IMR-90 (cell line): ENCODE results near the gene ABHD17B. TPM values are rescaled to one million over a fixed set of nuclear protein-coding genes. Genes with fewer than 3 reads are reported as not detected.

ENCODE experiments used
- ATAC-seq: fragments of 200-7000 bp; cut with Tn5 transposase; 2 replicates; pipeline ENCODE4 v1.9.1; 2020; ENCODE audit warnings: low read depth, mild to moderate bottlenecking, moderate library complexity
- BruUV-seq: library from RNA; stranded (reverse); fragments of 400-500 nt; replicated peaks from 2 replicates; lab custom pipeline; 2021; lab: Mats Ljungman, UMichigan
- CTCF ChIA-PET: fragments of 300-600 bp; formaldehyde crosslinking; extraction: SDS; loops from one replicate; lab custom pipeline; 2021; ENCODE audit warnings: antibody characterized with exemption; lab: Yijun Ruan, JAX
- POLR2A ChIA-PET: fragments of 300-600 bp; sonication (Branson Sonifier 250); formaldehyde crosslinking; loops from one replicate; lab custom pipeline; 2022; ENCODE audit warnings: antibody characterized with exemption; ENCODE audit not compliant: unreplicated experiment; lab: Charles Lee
- DNase-seq: peaks from one replicate; pipeline ENCODE4 v3.0.0; 2013
- H2AFZ ChIP-seq: replicated peaks from 2 replicates; pipeline ENCODE3; 2013; ENCODE audit warnings: low read length, mild to moderate bottlenecking; ENCODE audit not compliant: poor library complexity
- H2AK5ac ChIP-seq: 2 replicates; pipeline ENCODE4 v1.6.1; 2013; ENCODE audit warnings: low read depth, low read length, inconsistent platforms
- H2AK9ac ChIP-seq: replicated peaks from 2 replicates; pipeline ENCODE3; 2013; ENCODE audit warnings: mild to moderate bottlenecking, low read depth, low read length, moderate library complexity; ENCODE audit not compliant: poor library complexity
- H2BK120ac ChIP-seq: 2 replicates; pipeline ENCODE4 v1.6.1; 2013; ENCODE audit warnings: low read depth, low read length, inconsistent platforms
- H2BK15ac ChIP-seq: 3 replicates; pipeline ENCODE4 v1.6.1; 2013; ENCODE audit warnings: low read depth, low read length, inconsistent platforms
- H2BK20ac ChIP-seq: 2 replicates; pipeline ENCODE4 v1.6.1; 2013; ENCODE audit warnings: low read depth, mild to moderate bottlenecking, inconsistent platforms, low read length, moderate library complexity
- H2BK5ac ChIP-seq: 2 replicates; pipeline ENCODE4 v1.6.1; 2013; ENCODE audit warnings: mild to moderate bottlenecking, low read depth, low read length, inconsistent platforms; ENCODE audit not compliant: poor library complexity, severe bottlenecking
- H3K14ac ChIP-seq: replicated peaks from 2 replicates; pipeline ENCODE4 v1.6.1; 2013; ENCODE audit warnings: low read depth, low read length, inconsistent platforms
- H3K18ac ChIP-seq: 2 replicates; pipeline ENCODE4 v1.6.1; 2013; ENCODE audit warnings: low read depth, low read length, control low read depth
- H3K23ac ChIP-seq: 2 replicates; pipeline ENCODE4 v1.6.1; 2013; ENCODE audit warnings: low read depth, low read length, inconsistent platforms
- H3K27ac ChIP-seq: 2 replicates; pipeline ENCODE4 v1.5.1; 2013; ENCODE audit warnings: mild to moderate bottlenecking, control low read depth, low read length; ENCODE audit not compliant: insufficient read depth
- H3K27me3 ChIP-seq: 2 replicates; pipeline ENCODE4 v1.6.1; 2013; ENCODE audit warnings: low read length; ENCODE audit not compliant: control insufficient read depth, insufficient read depth
- H3K36me3 ChIP-seq: 2 replicates; pipeline ENCODE4 v1.6.1; 2013; ENCODE audit warnings: low read length, mixed read lengths; ENCODE audit not compliant: control insufficient read depth, insufficient read depth
- H3K4ac ChIP-seq: 2 replicates; pipeline ENCODE4 v1.6.1; 2013; ENCODE audit warnings: low read depth, low read length, inconsistent platforms
- H3K4me1 ChIP-seq: 2 replicates; pipeline ENCODE4 v1.6.1; 2013; ENCODE audit warnings: low read length, mixed read lengths; ENCODE audit not compliant: control insufficient read depth, insufficient read depth
- H3K4me2 ChIP-seq: 2 replicates; pipeline ENCODE4 v1.6.1; 2013; ENCODE audit warnings: low read depth, mild to moderate bottlenecking, control low read depth, low read length, moderate library complexity
- H3K4me3 ChIP-seq: 2 replicates; pipeline ENCODE4 v1.5.1; 2013; ENCODE audit warnings: low read depth, mild to moderate bottlenecking, control low read depth, low read length, moderate library complexity; ENCODE audit not compliant: insufficient read depth
- H3K56ac ChIP-seq: 2 replicates; pipeline ENCODE4 v1.6.1; 2013; ENCODE audit warnings: low read length, inconsistent platforms; ENCODE audit not compliant: insufficient read depth; ENCODE audit errors: extremely low read depth
- H3K79me1 ChIP-seq, 2 experiments: 2 replicates each; pipeline ENCODE4 v1.6.1; 2013; ENCODE audit warnings: low read length in 2 of 2, inconsistent platforms in 1 of 2, low read depth in 1 of 2
- H3K9ac ChIP-seq: 2 replicates; pipeline ENCODE4 v1.6.1; 2013; ENCODE audit warnings: low read depth, low read length, control low read depth
- H3K9me1 ChIP-seq: 2 replicates; pipeline ENCODE4 v1.6.1; 2013; ENCODE audit warnings: low read length, inconsistent platforms; ENCODE audit not compliant: insufficient read depth
- H3K9me3 ChIP-seq: 2 replicates; pipeline ENCODE4 v1.6.1; 2013; ENCODE audit warnings: low read length; ENCODE audit not compliant: control insufficient read depth, insufficient read depth
- H4K20me1 ChIP-seq: 2 replicates; pipeline ENCODE4 v1.6.1; 2013; ENCODE audit warnings: low read length, inconsistent platforms; ENCODE audit not compliant: insufficient read depth
- H4K5ac ChIP-seq: 2 replicates; pipeline ENCODE4 v1.6.1; 2013; ENCODE audit warnings: mild to moderate bottlenecking, low read depth, low read length, control low read depth
- H4K8ac ChIP-seq, 2 experiments: 2 replicates each; pipeline ENCODE4 v1.6.1; 2013; ENCODE audit warnings: low read depth in 2 of 2, low read length in 2 of 2, control low read depth in 1 of 2, inconsistent platforms in 1 of 2
- H4K91ac ChIP-seq: 2 replicates; pipeline ENCODE4 v1.6.1; 2013; ENCODE audit warnings: low read depth, low read length, inconsistent platforms; ENCODE audit not compliant: insufficient read depth
- BHLHE40 ChIP-seq: fragments of 150-350 bp; IDR thresholded peaks from 2 replicates; pipeline ENCODE4 v1.6.1; 2016; ENCODE audit warnings: mild to moderate bottlenecking, low read depth, low read length
- ELK1 ChIP-seq: fragments of 150-350 bp; IDR thresholded peaks from 2 replicates; pipeline ENCODE4 v1.6.1; 2016; ENCODE audit warnings: low read depth, mild to moderate bottlenecking, low read length, moderate library complexity, borderline replicate concordance
- FOS ChIP-seq: fragments of 150-350 bp; IDR thresholded peaks from 2 replicates; pipeline ENCODE4 v1.6.1; 2016; ENCODE audit warnings: low read depth, low read length
- MAFK ChIP-seq: IDR thresholded peaks from 2 replicates; pipeline ENCODE4 v1.6.1; 2012; ENCODE audit warnings: low read depth, low read length, improper control_type of control experiment
- MAZ ChIP-seq: IDR thresholded peaks from 2 replicates; pipeline ENCODE4 v1.6.1; 2012; ENCODE audit warnings: low read depth, mild to moderate bottlenecking, low read length, improper control_type of control experiment, moderate library complexity, borderline replicate concordance
- MXI1 ChIP-seq: IDR thresholded peaks from 2 replicates; pipeline ENCODE4 v1.6.1; 2012; ENCODE audit warnings: low read depth, mild to moderate bottlenecking, low read length, moderate library complexity, borderline replicate concordance
- NFE2L2 ChIP-seq: fragments of 150-350 bp; IDR thresholded peaks from 2 replicates; pipeline ENCODE4 v1.6.1; 2016; ENCODE audit warnings: low read depth, mild to moderate bottlenecking, low read length
- POLR2A ChIP-seq: IDR thresholded peaks from 2 replicates; pipeline ENCODE4 v1.6.1; 2012; ENCODE audit warnings: mild to moderate bottlenecking, low read depth, low read length
- RAD21 ChIP-seq: IDR thresholded peaks from 2 replicates; pipeline ENCODE4 v1.6.1; 2012; ENCODE audit warnings: low read length, improper control_type of control experiment
- RCOR1 ChIP-seq: IDR thresholded peaks from 2 replicates; pipeline ENCODE4 v1.6.1; 2012; ENCODE audit warnings: mild to moderate bottlenecking, low read length, improper control_type of control experiment; ENCODE audit not compliant: insufficient replicate concordance
- RFX5 ChIP-seq: IDR thresholded peaks from 2 replicates; pipeline ENCODE4 v1.8.0; 2012; ENCODE audit warnings: low read depth, mild to moderate bottlenecking, low read length, moderate library complexity
- SMC3 ChIP-seq: fragments of 150-350 bp; IDR thresholded peaks from 2 replicates; pipeline ENCODE4 v1.6.1; 2016; ENCODE audit warnings: low read depth, mild to moderate bottlenecking, antibody characterized with exemption, low read length, moderate library complexity
- dilution Hi-C: fragments of 300-500 bp; cut with HindIII; formaldehyde crosslinking; loops from one replicate; pipeline ENCODE4 v1.14.3; 2018; ENCODE audit warnings: low sequenced_read_pairs; ENCODE audit not compliant: unreplicated experiment
- in situ Hi-C: fragments of 300-500 bp; cut with MboI; formaldehyde crosslinking; loops from 3 replicates; pipeline ENCODE4 v1.14.3; 2019; ENCODE audit warnings: low sequenced_read_pairs, inconsistent platforms, mixed read lengths
- intact Hi-C: fragments of 100-400 bp; cut with micrococcal nuclease; formaldehyde crosslinking; loops from 2 replicates; pipeline ENCODE4 v1.10.0; 2022
- polyA plus RNA-seq, 3 experiments: library from polyadenylated mRNA; depleted of rRNA; stranded (reverse); fragments of >200 nt; gene quantifications; 2 replicates each; pipeline ENCODE4 v1.2.3, GENCODE V29; 2012; ENCODE audit warnings: low replicate concordance in 1 of 3
- total RNA-seq: library from RNA; depleted of rRNA; stranded (reverse); fragments of >200 nt; gene quantifications from 2 replicates; pipeline ENCODE4 v1.2.3, GENCODE V29; 2012
- TF ChIP-seq, protein P1 (sequence below): fragments of 150-350 bp; IDR thresholded peaks from 2 replicates; pipeline ENCODE4 v1.6.1; 2017; ENCODE audit warnings: mild to moderate bottlenecking, antibody characterized with exemption, low read length, low read depth

ABHD17B gene
- total and polyA plus RNA-seq, 2 of the 4 experiments (the other 2 are of a cell fraction), result 7.5 to 16.8 TPM

- TF ChIP-seq MAFK (no peak), RFX5 (no peak)
Measured at GRCh38 chr9:71878327-71879274, 32.4 kb downstream of the ABHD17B start (continued).

DNA sequence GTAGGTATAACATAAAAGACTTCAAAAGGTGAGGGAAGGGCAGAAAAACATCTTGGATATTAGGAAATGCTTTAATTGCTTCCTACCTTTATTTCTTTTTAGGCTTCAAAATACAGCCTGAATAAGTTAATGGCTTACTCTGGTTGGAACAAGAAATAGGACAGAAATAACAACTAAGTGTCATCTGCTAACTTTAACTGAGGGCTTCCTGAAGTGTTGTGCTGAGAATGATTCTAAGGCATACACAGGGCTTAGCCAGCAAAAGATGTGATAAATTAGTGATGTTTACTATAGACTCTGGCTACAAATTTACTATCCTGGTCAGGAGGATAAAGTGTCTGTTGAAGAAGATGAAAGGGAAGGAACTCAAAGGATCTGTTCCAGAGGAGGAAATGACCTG lies 34.2 kb downstream of the ABHD17B start:
- DNase-seq (no peak), ATAC-seq (no peak)
- CTCF ChIA-PET, result no interaction called here
- H3K4ac ChIP-seq, result no peak overlapping the region
- no TSS peak for BruUV-seq
- no peak overlapping the region for H3K4me2 ChIP-seq
- no peak overlapping the region for H4K91ac ChIP-seq
- no peak overlapping the region for H3K18ac ChIP-seq
- H3K79me1 ChIP-seq, result peaks cover 7 to 16% of the 10 kb centered on the region in 2 experiments; a peak in 1 of 4 replicates
- intact Hi-C loops, result no loop called here
- POLR2A ChIA-PET, result no interaction called here
- in situ Hi-C loops, result no loop called here
- no peaks in the 10 kb centered on the region; the same call in 1 of the 2 replicates for H3K9me1 ChIP-seq
- 0 out of 2 replicates have a peak, but pooled peaks cover 3% of the 10 kb centered on the region for H4K20me1 ChIP-seq
- no peak overlapping the region for H2BK20ac ChIP-seq
- H3K4me1 ChIP-seq, result no peaks in the 10 kb centered on the region
- H3K4me3 ChIP-seq, result no peak overlapping the region
- H3K23ac ChIP-seq, result no peak overlapping the region
- no peak overlapping the region for H2BK5ac ChIP-seq
- H3K14ac ChIP-seq, result no peak overlapping the region
- dilution Hi-C loops, result no loop called here
- no peak overlapping the region for H2BK15ac ChIP-seq
- no peak overlapping the region for H2BK120ac ChIP-seq
- no peaks in the 10 kb centered on the region for H3K27me3 ChIP-seq
- no peak overlapping the region for H4K5ac ChIP-seq
- no peak overlapping the region for H3K9ac ChIP-seq
- peaks cover 5% of the 10 kb centered on the region for H3K9me3 ChIP-seq
- no peak overlapping the region for H2AK5ac ChIP-seq
- no peak overlapping the region for H3K56ac ChIP-seq
- H4K8ac ChIP-seq, result no peak overlapping the region
- H3K36me3 ChIP-seq, result 0 out of 2 replicates have a peak, but pooled peaks cover 2% of the 10 kb centered on the region
- no peak overlapping the region for H2AFZ ChIP-seq
- H3K27ac ChIP-seq, result no peak overlapping the region
- no peak overlapping the region for H2AK9ac ChIP-seq
- TF ChIP-seq POLR2A (no peak), NFE2L2 (no peak), MXI1 (no peak), MAZ (no peak), RFX5 (no peak), RCOR1 (no peak), MAFK (no peak), SMC3 (no peak), ELK1 (no peak), RAD21 (no peak), BHLHE40 (no peak), FOS (no peak)
- TF ChIP-seq, protein P1, sequence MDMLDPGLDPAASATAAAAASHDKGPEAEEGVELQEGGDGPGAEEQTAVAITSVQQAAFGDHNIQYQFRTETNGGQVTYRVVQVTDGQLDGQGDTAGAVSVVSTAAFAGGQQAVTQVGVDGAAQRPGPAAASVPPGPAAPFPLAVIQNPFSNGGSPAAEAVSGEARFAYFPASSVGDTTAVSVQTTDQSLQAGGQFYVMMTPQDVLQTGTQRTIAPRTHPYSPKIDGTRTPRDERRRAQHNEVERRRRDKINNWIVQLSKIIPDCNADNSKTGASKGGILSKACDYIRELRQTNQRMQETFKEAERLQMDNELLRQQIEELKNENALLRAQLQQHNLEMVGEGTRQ, result no peak
